Upper lobe of right lung (tissue), 1 donor: Measurements from ENCODE around the gene CTAGE9. TPM values are rescaled to one million over a fixed set of nuclear protein-coding genes. Genes with fewer than 3 reads are reported as not detected.

Experiments
- ATAC-seq: fragments of 200-7000 bp; cut with Tn5 transposase; one replicate; pipeline ENCODE4 v1.9.1; 2020; ENCODE audit warnings: mild to moderate bottlenecking, moderate library complexity
- DNase-seq: peaks from one replicate; pipeline ENCODE4 v3.0.0-alpha.2; 2020
- H3K27ac ChIP-seq: fragments of 200-600 bp; one replicate; pipeline ENCODE4 v1.8.0; 2022
- H3K27me3 ChIP-seq: fragments of 200-600 bp; one replicate; pipeline ENCODE4 v1.8.0; 2022; ENCODE audit warnings: mild to moderate bottlenecking
- H3K36me3 ChIP-seq: fragments of 200-600 bp; one replicate; pipeline ENCODE4 v1.8.0; 2022
- H3K4me1 ChIP-seq: fragments of 200-600 bp; one replicate; pipeline ENCODE4 v1.8.0; 2022
- H3K4me3 ChIP-seq: fragments of 200-600 bp; one replicate; pipeline ENCODE4 v1.8.0; 2022; ENCODE audit warnings: mild to moderate bottlenecking
- H3K9me3 ChIP-seq: fragments of 200-600 bp; one replicate; pipeline ENCODE4 v1.8.0; 2022
- CTCF ChIP-seq: fragments of 200-600 bp; IDR thresholded peaks from one replicate; pipeline ENCODE4 v1.8.0; 2022; ENCODE audit warnings: antibody characterized with exemption
- intact Hi-C: fragments of 100-400 bp; cut with DNase I; formaldehyde crosslinking; loops from one replicate; pipeline ENCODE4 v1.11.0; 2022
- total RNA-seq: library from RNA; stranded (reverse); fragmentation: NEBNext Ultra II Directional; extraction: Animal tissue kit (Norgen Biotek cat#: 25700); gene quantifications from one replicate; pipeline ENCODE4 v1.2.1, GENCODE V29; 2021
- donor health status: DM: no; HTN: yes; CAD: no; lungs with severe emphysema.

CTAGE9 gene
- total RNA-seq, 1 donor from 2014 or later, result not detected

DNA sequence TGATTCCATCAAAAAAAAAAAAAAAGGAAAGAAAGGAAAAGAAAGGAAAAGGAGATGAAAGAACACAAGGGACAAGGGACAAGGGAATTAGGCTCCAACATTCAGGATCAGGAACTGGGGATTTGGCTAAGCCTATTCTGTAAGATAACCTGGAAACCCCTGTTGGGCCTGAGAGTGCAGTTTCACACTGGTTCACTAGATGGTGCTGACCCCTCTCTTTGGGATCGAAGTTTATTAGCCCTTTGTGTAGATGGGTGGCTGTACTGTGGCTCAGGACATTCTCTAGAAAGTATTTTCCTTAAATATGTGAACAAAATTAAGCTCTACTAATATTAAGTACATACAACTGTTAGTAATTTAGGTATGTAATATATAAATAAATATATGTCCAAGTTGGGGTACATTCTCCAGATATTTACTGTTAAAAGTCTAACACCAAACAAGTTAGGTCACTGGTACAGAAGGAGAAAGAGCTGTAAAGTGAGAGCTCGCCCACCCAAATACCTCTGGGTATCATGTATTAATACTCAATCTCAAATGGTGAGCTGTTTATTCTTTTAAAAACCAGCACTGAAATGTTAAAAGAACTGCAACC is 15.9 kb downstream of the CTAGE9 start:
- Histone ChIP-seq H3K27me3 (no peaks in the 10 kb centered on the region), H3K27ac (no peak overlapping the region), H3K36me3 (no peaks in the 10 kb centered on the region), H3K9me3 (no peaks in the 10 kb centered on the region), H3K4me3 (no peak overlapping the region), H3K4me1 (no peaks in the 10 kb centered on the region)
- DNase-seq (no peak), ATAC-seq (peak; percentile 88)
- TF ChIP-seq CTCF, result peak; percentile 79
- intact Hi-C loops, result loop anchor here (10.0 kb wide), 1 partner anchor 210 kb away; no protein-coding TSS in a partner anchor

- H3K4me3 ChIP-seq, result no peak overlapping the region
- intact Hi-C loops, result loop anchor here (10.0 kb wide), 1 partner anchor 211 kb away; no protein-coding TSS in a partner anchor
- no peaks in the 10 kb centered on the region for H3K9me3 ChIP-seq
- H3K27me3 ChIP-seq, result no peaks in the 10 kb centered on the region
- H3K36me3 ChIP-seq, result no peaks in the 10 kb centered on the region
- no peak for TF ChIP-seq CTCF
- DNase-seq, result no peak
- H3K4me1 ChIP-seq, result no peaks in the 10 kb centered on the region
- no peak for ATAC-seq
- no peak overlapping the region for H3K27ac ChIP-seq
These were observed 17.4 kb downstream of the CTAGE9 start for GRCh38 chr6:131693384-131693783.

DNA sequence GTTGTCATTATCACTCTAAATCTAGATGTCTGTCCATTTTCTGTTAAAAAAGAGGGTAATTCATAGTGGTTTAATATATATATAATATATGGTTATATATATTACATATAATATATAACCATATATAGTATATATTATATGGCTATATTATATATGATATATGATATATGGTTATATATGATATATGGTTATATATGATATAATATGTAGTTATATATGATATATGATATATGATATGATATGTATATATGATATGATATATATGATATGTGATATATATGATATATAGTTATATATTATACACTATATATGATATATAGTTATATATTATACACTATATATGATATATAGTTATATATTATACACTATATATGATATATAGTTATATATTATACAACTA is 18.2 kb downstream of the CTAGE9 start:
- Histone ChIP-seq H3K27me3 (no peaks in the 10 kb centered on the region), H3K36me3 (no peaks in the 10 kb centered on the region), H3K27ac (no peak overlapping the region), H3K4me1 (no peaks in the 10 kb centered on the region), H3K4me3 (no peak overlapping the region), H3K9me3 (no peaks in the 10 kb centered on the region)
- no peak for TF ChIP-seq CTCF
- no peak for DNase-seq
- intact Hi-C loops, result loop anchor here (10.0 kb wide), 1 partner anchor 212 kb away; no protein-coding TSS in a partner anchor
- ATAC-seq, result no peak

DNA sequence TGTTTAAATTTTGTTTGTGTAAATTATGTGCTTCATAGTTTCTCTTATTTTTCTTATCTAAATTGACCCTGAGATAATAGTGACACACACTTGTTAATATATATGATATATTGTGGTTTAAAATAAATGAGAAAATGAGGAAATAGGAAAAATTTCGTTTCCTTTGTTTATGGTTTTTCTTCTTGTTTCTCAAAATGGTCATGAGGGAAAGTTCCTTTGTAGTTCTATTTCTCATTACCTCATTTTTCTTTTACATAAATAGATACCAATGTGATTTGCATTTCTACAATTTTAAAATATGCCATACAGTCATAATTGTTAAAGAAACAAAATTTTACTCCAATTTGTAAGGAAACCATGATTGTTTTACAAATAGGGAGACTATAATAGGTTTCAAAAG is 18.8 kb downstream of the CTAGE9 start:
- no peaks in the 10 kb centered on the region for H3K4me1 ChIP-seq
- no peaks in the 10 kb centered on the region for H3K36me3 ChIP-seq
- H3K27ac ChIP-seq, result no peak overlapping the region
- no peak overlapping the region for H3K4me3 ChIP-seq
- no peak for TF ChIP-seq CTCF
- no peaks in the 10 kb centered on the region for H3K27me3 ChIP-seq
- intact Hi-C loops, result loop anchor here (10.0 kb wide), 1 partner anchor 213 kb away; no protein-coding TSS in a partner anchor
- no peaks in the 10 kb centered on the region for H3K9me3 ChIP-seq
- ATAC-seq, result no peak
- DNase-seq, result no peak

GRCh38 chr6:131688286-131688685 is 22.5 kb downstream of the CTAGE9 start:
- intact Hi-C loops, result no loop called here
- Histone ChIP-seq H3K27me3 (no peaks in the 10 kb centered on the region), H3K4me3 (no peak overlapping the region), H3K27ac (no peak overlapping the region), H3K4me1 (no peaks in the 10 kb centered on the region), H3K9me3 (no peaks in the 10 kb centered on the region), H3K36me3 (no peaks in the 10 kb centered on the region)
- no peak for ATAC-seq
- TF ChIP-seq CTCF, result no peak
- DNase-seq, result no peak

GRCh38 chr6:131687022-131687421 is 23.8 kb downstream of the CTAGE9 start:
- Histone ChIP-seq H3K27ac (no peak overlapping the region), H3K4me3 (no peak overlapping the region), H3K27me3 (no peaks in the 10 kb centered on the region), H3K4me1 (no peaks in the 10 kb centered on the region), H3K36me3 (no peaks in the 10 kb centered on the region), H3K9me3 (no peaks in the 10 kb centered on the region)
- intact Hi-C loops, result no loop called here
- DNase-seq (no peak), ATAC-seq (no peak)
- TF ChIP-seq CTCF, result no peak
